GM18502 (cell line): ENCODE results near the gene MAPK14.
A peak's percentile ranks its signal among the peaks of the same experiment; 100 is the strongest.
"Not testable (repeated sequence)": the region's sequence is repeated elsewhere in the genome, so short reads cannot be mapped to it uniquely, and the experiment has no call there.

Experiments used
- ATAC-seq: cut with Tn5 transposase; IDR thresholded peaks from one replicate; pipeline ENCODE4 v1.9.1; 2021; ENCODE audit warnings: mild to moderate bottlenecking; ENCODE audit not compliant: unreplicated experiment, poor library complexity

The MAPK14 gene

GRCh38 chr6:36027501-36028087 lies at the start of gene MAPK14:
MAPK14 (plus strand) TSS chr6:36027808; CDS start chr6:36028158, 350 bp downstream.
- ATAC-seq: peak; percentile 87

- not testable (repeated sequence) for ATAC-seq
These were observed 47.5 kb upstream of the MAPK14 start for GRCh38 chr6:35980126-35980525.

GRCh38 chr6:35980991-35981645 lies 46.5 kb upstream of the MAPK14 start:
- ATAC-seq: no peak

- no peak for ATAC-seq
These were observed 42.9 kb upstream of the MAPK14 start for GRCh38 chr6:35984701-35985100.

GRCh38 chr6:35988047-35988446 lies 39.6 kb upstream of the MAPK14 start:
- ATAC-seq: not testable (repeated sequence)

- no peak for ATAC-seq
These were observed 34.5 kb upstream of the MAPK14 start for GRCh38 chr6:35993150-35993549.

- ATAC-seq: no peak
These were observed 27.2 kb upstream of the MAPK14 start for GRCh38 chr6:36000451-36000850.

GRCh38 chr6:36015666-36016065 lies 11.9 kb upstream of the MAPK14 start:
- no peak for ATAC-seq

- no peak for ATAC-seq
These were observed 9.3 kb upstream of the MAPK14 start for GRCh38 chr6:36018339-36018738.

GRCh38 chr6:36019167-36019566 lies 8.4 kb upstream of the MAPK14 start:
- ATAC-seq: no peak

GRCh38 chr6:36020154-36020553 lies 7.5 kb upstream of the MAPK14 start:
- ATAC-seq: no peak

GRCh38 chr6:36023996-36024795 lies 3.4 kb upstream of the MAPK14 start, which contains the start of gene SLC26A8:
SLC26A8 (minus strand) TSS chr6:36024641; CDS start chr6:36019707, 4,934 bp downstream.
- no peak for ATAC-seq

GRCh38 chr6:36025260-36025931 lies 2.2 kb upstream of the MAPK14 start:
- ATAC-seq: no peak

- no peak for ATAC-seq
These were observed 1.7 kb upstream of the MAPK14 start for GRCh38 chr6:36025932-36026327.

- peak; percentile 24 for ATAC-seq
These were observed 674 bp downstream of the MAPK14 start for GRCh38 chr6:36028088-36028876.

GRCh38 chr6:36028877-36029324 lies 1.3 kb downstream of the MAPK14 start:
- no peak for ATAC-seq

- no peak for ATAC-seq
These were observed 1.9 kb downstream of the MAPK14 start for GRCh38 chr6:36029464-36029863.

GRCh38 chr6:36032261-36032660 lies 4.7 kb downstream of the MAPK14 start:
- no peak for ATAC-seq

GRCh38 chr6:36033144-36033543 lies 5.5 kb downstream of the MAPK14 start:
- not testable (repeated sequence) for ATAC-seq

- ATAC-seq: no peak
These were observed 6.3 kb downstream of the MAPK14 start for GRCh38 chr6:36033935-36034334.
